HepG2 (cell line): ENCODE results near the gene AK8. TPM values are rescaled to one million over a fixed set of nuclear protein-coding genes. Genes with fewer than 3 reads are reported as not detected.

ENCODE experiments used
- IKZF5 ChIP-seq: IDR thresholded peaks from 2 replicates; pipeline ENCODE4 v1.6.1; 2018; ENCODE audit warnings: missing genetic modification reagents, mild to moderate bottlenecking, missing compliant biosample characterization
- KIAA2018 ChIP-seq: sonication (generic); formaldehyde crosslinking; IDR thresholded peaks from 2 replicates; pipeline ENCODE4 v1.5.0; 2020; ENCODE audit warnings: mild to moderate bottlenecking, missing genetic modification reagents, borderline replicate concordance
- MXD4 ChIP-seq: IDR thresholded peaks from 2 replicates; pipeline ENCODE4 v1.6.1; 2016; ENCODE audit warnings: mild to moderate bottlenecking, missing biosample characterization, missing genetic modification reagents
- ZBTB46 ChIP-seq: sonication (generic); formaldehyde crosslinking; IDR thresholded peaks from 2 replicates; pipeline ENCODE4 v1.4.0; 2020; ENCODE audit warnings: mild to moderate bottlenecking, missing genetic modification reagents, borderline replicate concordance
- ZNF256 ChIP-seq: sonication (generic); formaldehyde crosslinking; conservative IDR thresholded peaks from 2 replicates; pipeline ENCODE4 v1.4.0; 2020; ENCODE audit warnings: missing genetic modification reagents
- ZNF296 ChIP-seq: sonication (generic); formaldehyde crosslinking; conservative IDR thresholded peaks from 2 replicates; pipeline ENCODE4 v1.5.0; 2020; ENCODE audit warnings: mild to moderate bottlenecking, missing genetic modification reagents
- polyA plus RNA-seq, 8 experiments: library from polyadenylated mRNA; depleted of rRNA in 3 of 8; stranded (reverse) in 7 of 8; unstranded in 1 of 8; fragments of >200 nt; fragmentation: Illumina TruSeq in 4 of 8; extraction: Trizol in 4 of 8; gene quantifications; 2 replicates each; pipeline versions ENCODE4 v1.2.1 to v1.2.3, GENCODE V29; 2011 to 2016; ENCODE audit warnings: low read depth in 4 of 8, missing spikeins in 1 of 8, mixed read lengths in 1 of 8; ENCODE audit not compliant: insufficient read depth in 1 of 8
- total RNA-seq, 5 experiments: library from RNA; depleted of rRNA; stranded (reverse); fragments of >200 nt; fragmentation: Illumina TruSeq; extraction: Trizol; gene quantifications; 2 replicates each; pipeline ENCODE4 v1.2.3, GENCODE V29; 2016; ENCODE audit warnings: low read depth in 1 of 5

The AK8 gene
- total and polyA plus RNA-seq, 2 of the 13 experiments (the other 11 are each of a cell fraction or from before 2014, with no cell fraction given): 0.11 TPM; not detected in 1

GRCh38 chr9:132862533-132862932, 15.6 kb downstream of the AK8 start (continued):
- TF ChIP-seq KIAA2018 (CRISPR knock-in tag) (no peak), ZNF256 (CRISPR knock-in tag) (no peak), MXD4 (CRISPR knock-in tag) (no peak), IKZF5 (CRISPR knock-in tag) (no peak), ZNF296 (CRISPR knock-in tag) (no peak), ZBTB46 (CRISPR knock-in tag) (no peak)
- TF ChIP-seq, all 625 proteins: peak for 0
